ENCODE results near the gene IFT172.

DNA sequence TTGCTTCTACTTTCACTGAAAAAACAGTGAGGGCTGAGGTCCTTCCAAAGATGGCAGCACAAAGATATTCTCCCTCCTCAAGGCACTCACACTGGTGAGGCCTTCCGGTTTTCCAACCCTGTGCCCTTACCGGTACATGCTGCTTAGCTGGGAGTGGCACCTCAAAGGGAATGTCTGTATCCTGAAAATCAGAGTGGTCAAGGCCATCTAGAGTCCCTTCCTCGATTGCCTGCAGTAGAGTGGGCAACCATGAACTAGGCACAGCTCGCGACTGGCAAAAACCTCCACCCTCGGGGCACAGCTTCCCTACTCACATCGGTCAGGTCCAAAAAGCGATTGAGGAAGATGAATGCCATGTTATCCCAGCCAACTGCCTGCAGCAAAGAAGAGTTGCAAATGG lies 43.9 kb downstream of the IFT172 start:
- TF ChIP-seq POLR2AphosphoS5 (IDR thresholded peaks at IDR 0.05; ENCODE audit: low read depth), result no peak
- TF ChIP-seq, protein P1, sequence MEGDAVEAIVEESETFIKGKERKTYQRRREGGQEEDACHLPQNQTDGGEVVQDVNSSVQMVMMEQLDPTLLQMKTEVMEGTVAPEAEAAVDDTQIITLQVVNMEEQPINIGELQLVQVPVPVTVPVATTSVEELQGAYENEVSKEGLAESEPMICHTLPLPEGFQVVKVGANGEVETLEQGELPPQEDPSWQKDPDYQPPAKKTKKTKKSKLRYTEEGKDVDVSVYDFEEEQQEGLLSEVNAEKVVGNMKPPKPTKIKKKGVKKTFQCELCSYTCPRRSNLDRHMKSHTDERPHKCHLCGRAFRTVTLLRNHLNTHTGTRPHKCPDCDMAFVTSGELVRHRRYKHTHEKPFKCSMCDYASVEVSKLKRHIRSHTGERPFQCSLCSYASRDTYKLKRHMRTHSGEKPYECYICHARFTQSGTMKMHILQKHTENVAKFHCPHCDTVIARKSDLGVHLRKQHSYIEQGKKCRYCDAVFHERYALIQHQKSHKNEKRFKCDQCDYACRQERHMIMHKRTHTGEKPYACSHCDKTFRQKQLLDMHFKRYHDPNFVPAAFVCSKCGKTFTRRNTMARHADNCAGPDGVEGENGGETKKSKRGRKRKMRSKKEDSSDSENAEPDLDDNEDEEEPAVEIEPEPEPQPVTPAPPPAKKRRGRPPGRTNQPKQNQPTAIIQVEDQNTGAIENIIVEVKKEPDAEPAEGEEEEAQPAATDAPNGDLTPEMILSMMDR (IDR thresholded peaks at IDR 0.05; ENCODE audit: insufficient read depth, low read length), result no peak
- no peak for TF ChIP-seq GABPA (IDR thresholded peaks at IDR 0.05; ENCODE audit: low read depth)
- TF ChIP-seq, protein P2, sequence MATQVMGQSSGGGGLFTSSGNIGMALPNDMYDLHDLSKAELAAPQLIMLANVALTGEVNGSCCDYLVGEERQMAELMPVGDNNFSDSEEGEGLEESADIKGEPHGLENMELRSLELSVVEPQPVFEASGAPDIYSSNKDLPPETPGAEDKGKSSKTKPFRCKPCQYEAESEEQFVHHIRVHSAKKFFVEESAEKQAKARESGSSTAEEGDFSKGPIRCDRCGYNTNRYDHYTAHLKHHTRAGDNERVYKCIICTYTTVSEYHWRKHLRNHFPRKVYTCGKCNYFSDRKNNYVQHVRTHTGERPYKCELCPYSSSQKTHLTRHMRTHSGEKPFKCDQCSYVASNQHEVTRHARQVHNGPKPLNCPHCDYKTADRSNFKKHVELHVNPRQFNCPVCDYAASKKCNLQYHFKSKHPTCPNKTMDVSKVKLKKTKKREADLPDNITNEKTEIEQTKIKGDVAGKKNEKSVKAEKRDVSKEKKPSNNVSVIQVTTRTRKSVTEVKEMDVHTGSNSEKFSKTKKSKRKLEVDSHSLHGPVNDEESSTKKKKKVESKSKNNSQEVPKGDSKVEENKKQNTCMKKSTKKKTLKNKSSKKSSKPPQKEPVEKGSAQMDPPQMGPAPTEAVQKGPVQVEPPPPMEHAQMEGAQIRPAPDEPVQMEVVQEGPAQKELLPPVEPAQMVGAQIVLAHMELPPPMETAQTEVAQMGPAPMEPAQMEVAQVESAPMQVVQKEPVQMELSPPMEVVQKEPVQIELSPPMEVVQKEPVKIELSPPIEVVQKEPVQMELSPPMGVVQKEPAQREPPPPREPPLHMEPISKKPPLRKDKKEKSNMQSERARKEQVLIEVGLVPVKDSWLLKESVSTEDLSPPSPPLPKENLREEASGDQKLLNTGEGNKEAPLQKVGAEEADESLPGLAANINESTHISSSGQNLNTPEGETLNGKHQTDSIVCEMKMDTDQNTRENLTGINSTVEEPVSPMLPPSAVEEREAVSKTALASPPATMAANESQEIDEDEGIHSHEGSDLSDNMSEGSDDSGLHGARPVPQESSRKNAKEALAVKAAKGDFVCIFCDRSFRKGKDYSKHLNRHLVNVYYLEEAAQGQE (IDR thresholded peaks at IDR 0.05; ENCODE audit: insufficient replicate concordance, low read depth), result no peak
- no peak for TF ChIP-seq SPI1 (IDR thresholded peaks at IDR 0.05; ENCODE audit: borderline replicate concordance, low read depth)
